GM18867 (cell line): Measurements from ENCODE around the gene ZNF296.

Experiments used
- ATAC-seq: cut with Tn5 transposase; IDR thresholded peaks from one replicate; pipeline ENCODE4 v1.9.1; 2021; ENCODE audit warnings: mild to moderate bottlenecking, moderate library complexity; ENCODE audit not compliant: unreplicated experiment

ZNF296 gene

DNA sequence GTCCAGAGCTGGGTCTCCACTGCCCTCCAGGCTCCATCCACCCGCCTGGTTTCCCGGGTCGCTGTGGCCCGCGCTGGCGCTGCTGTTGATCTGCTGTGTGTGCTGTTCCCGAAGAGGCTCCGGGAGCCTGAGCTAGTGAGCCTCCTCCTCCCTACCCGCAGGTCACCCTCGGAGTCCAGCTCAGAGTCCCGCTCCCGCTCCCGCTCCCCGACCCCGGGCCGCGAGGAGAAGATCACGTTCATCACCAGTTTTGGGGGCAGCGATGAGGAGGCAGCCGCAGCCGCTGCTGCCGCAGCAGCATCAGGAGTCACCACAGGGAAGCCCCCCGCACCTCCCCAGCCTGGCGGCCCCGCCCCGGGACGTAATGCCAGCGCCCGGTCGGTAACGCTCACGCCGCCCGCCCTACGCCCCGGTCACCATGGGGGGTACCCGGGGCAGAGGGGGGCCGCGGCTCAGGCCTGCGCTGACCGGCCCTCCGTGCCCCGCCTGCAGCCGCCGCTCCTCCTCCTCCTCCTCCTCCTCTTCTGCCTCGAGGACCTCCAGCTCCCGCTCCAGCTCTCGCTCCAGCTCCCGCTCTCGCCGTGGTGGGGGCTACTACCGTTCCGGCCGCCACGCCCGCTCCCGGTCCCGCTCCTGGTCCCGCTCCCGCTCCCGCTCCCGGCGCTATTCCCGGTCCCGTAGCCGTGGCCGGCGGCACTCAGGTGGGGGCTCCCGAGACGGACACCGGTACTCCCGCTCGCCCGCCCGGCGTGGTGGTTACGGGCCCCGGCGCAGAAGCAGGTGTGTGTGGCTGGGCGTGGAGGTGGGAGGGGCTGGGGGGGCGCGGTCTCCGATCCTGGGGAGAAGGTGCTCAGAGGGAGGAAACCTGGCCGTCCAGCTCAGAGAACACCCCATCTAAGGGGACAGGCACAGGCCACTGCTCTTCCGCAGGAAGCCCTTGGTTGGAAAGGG is 12.2 kb downstream of the ZNF296 start:
- ATAC-seq = no peak

DNA sequence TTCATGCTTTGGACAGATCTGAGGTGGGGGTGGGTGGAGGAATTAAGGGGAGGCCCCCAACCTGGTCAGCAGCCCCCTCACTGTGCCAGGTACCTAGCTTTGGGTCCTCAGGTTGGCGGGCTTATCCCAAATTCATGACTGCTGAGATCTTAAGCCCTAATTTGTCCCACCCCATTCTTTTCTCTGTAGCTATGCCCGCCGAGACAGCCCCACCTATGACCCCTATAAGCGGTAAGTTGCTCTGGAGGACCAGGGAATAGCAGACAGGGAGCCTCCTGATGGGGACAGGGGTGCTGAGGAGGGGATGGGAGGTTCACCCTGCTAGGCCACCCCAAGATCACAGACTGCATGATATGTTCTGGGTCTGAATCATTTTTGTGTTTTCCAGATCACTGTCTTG is 14.3 kb downstream of the ZNF296 start:
- ATAC-seq = no peak

DNA sequence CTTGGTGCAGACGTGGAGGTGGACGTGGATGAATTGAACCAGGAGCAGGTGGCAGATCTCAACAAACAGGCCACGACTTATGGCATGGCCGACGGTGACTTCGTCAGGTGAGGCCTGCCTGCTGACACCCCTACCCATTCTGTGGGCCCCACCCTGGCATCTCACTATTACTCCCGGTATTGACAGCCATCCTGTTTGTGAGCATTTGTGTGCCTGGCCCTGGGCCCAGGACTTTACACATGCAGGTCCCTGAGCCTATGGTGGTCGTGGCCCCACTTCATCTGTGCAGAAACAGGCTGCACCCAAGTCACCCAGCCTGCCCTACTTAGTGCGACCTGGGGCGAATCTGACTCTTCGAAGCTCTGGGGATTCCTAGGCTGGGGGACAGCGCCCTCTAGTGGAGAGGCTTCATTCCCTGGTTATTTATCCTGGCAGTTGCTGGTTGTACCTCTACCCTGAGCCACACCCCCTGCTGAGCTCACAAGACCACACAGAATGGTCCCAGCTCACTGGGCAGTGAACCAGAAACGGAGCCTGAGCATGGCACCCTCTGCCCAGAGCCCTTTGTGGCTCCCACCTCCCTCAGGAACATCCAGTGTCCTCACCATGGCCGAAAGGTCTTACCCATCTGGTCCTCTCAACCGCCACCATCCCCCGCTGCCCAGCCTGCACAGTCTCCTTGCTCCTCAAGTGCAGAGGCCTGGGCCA is 16.9 kb downstream of the ZNF296 start:
- peak; percentile 48 for ATAC-seq

DNA sequence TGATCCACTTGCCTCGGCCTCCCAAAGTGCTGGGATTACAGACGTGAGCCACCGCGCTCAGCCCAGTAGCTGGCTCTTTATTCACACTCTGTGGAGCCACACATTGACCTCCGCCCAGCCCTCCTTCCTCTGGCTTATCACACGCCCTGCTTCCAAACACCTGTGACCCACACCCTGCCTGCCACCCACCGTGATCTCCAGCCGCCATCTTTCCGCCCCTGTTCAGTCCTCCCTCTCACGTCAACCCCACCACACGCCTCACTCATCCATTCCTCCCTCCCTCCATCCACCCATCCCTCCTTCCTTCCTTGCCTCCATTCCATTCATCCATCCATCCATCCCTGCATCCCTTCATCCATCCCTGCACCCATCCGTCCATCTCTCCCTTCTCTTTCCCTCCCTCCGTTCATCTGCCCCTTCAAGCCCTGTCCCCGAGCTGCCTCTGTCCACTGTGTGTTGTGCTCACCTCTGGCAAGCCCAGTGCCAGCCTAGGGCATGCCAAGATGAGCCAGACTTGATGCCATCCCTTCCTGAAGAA is 17.6 kb downstream of the ZNF296 start:
- ATAC-seq = no peak

DNA sequence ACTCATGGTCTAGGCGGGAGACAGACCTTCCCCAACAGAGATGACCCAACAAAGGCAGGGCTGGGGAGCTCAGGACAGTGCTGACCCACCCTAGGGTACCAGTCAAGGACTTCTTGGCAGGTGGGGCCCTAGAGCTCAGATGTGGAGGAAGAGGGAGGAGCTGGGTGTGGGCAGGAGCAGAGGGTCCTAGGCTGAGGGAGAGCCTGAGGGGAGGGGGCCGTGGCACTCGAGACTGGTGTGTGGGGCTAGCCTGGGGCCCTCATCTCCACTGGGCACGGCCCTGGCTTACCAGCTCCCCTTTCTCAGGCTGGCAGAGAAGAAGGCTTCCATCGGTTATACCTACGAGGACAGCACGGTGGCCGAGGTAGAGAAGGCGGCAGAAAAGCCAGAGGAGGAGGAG is 18.8 kb downstream of the ZNF296 start:
- no peak for ATAC-seq

DNA sequence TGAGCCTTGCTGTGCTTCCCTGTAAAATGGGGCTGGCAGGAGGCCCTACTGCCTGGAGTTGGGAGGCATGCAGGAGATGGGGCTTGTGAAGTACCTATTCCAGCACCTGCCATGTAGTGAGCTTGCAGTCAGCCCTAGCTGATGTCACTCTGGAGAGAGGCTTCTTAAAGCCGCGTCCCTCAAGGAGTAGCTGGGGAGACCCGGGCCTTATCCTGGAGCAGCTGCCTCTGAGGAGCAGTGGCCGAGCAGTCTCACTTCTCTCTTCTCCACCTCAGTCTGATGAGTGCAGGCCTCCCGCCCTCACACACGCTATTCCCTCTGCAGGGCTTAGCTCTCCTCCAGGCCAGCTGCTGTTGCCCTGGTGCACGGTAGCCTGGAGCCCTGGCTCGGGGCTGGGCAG is 19.4 kb downstream of the ZNF296 start:
- ATAC-seq = no peak

DNA sequence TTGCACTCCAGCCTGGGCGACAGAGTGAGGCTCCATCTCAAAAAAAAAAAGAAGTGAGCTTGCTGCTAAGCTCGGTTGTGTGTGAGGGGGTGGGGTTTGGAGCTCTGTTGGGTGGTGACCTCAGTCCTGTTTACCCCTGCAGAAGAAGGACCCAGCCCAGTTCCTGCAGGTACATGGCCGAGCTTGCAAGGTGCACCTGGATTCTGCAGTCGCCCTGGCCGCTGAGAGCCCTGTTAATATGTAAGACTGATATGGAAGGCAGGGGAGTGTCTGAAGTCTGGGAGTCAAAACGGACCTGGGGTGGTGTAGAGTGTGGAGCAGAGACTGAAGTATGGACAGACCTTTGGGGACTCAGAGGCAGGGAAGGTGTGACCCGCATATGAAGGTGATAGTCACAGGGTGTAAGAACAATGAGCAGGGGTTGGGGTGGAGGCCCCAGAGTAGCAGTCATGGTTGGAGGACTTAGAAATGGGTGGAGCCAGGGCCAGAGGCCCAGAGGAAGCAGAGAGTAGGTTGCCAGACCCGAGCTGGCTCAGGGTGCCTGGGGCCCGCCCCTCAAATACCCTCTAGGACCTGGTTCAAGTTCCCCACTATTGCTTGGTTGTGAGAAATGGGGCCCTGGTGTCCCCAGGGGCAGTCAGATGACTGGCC is 24.2 kb downstream of the ZNF296 start:
- ATAC-seq = no peak

DNA sequence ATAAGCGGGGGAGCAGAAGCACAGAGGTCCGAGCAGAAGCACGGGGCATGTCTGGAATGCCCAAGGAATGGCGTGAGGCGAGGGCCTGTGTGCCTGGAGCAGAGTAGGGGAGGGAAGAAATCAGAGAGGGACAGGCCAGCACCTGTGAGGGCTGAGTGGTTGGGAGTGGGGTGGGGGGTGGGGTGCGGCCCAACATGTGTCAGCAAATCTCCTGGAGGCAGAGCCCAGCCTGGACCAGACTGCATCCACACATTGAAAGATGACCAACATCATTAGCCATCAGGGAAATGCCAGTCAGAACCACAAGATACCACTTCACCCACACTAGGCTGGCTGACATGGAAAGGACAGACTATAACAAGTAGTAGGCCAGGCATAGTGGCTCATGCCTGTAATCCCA is 26.2 kb downstream of the ZNF296 start:
- no peak for ATAC-seq

DNA sequence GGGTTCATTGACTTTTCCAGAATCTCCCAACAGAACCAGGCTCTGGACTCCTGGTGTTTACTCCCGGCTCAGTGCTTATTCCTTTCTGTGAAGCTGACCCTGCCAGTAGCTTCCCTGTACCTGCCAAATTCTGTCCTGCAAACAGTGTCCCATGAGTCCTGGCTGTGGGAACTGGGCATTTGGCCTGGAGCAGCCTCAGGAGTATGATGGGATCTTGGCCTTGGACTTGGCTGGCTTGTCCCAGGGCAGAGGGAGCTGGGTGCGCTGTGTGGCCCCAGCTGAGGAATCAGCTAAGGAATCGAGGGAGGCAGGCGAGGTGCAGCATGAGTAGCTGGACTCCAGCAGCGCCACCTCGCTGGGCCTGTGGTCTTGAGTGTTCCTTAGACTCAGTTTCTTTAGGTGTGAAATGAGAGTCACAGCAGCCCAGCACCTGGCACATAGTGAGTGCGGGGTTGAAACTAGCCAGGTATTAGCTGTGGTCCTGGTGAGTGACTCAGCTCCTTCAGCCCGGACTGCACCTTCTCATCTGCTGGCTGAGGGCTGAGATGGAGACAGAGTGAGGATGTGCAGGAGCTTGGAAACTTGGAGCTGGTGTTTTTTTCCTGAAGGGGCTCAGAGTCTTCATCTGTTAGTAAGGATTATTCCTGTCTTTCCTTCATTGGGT is 27.1 kb downstream of the ZNF296 start:
- no peak for ATAC-seq

DNA sequence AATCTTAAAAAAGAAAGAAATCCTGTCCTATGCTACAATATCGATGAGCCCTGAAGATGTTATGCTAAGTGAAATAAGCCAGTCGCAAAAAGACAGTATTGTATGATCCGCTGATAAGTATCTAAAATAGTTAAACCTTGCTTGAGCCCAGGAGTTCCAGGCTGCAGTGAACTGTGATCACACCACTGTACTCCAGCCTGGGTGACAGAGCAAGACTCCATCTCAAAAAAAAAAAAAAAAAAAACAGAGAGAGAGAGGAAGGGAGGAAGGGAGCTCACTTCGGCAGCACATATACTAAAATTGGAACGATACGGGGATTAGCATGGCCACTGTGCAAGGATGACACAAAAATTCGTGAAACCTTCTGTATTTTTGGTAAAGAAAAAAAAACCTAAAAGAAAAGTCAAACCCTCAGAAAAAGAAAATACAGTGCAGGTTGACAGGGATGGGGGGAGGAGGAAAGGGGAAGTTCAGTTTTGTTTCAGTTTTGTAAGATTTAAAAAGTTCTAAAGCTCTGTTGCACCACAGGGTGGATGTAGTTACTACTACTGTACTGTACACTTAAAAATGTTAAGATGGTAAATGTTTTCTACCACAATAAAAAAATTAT is 29.0 kb downstream of the ZNF296 start:
- ATAC-seq = no peak

DNA sequence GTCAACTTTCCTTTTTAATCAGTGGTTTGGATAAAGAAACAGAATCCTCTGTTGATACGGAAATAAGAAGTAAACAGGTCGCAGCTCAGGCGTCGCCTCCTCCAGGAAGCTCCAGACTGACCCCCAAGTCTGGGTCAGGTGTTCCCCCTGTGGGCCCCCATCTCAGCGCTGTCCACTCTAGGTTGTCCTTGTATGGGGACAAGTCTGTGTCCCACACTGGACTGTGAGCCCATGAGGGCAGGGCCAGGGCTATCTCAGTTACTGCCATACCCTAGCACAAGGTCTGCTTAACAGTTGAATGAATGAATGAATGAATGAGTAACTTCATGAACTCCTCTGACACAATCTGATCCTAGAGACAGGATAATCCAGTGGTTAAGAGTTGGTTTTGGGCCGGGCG is 29.9 kb downstream of the ZNF296 start:
- no peak for ATAC-seq

DNA sequence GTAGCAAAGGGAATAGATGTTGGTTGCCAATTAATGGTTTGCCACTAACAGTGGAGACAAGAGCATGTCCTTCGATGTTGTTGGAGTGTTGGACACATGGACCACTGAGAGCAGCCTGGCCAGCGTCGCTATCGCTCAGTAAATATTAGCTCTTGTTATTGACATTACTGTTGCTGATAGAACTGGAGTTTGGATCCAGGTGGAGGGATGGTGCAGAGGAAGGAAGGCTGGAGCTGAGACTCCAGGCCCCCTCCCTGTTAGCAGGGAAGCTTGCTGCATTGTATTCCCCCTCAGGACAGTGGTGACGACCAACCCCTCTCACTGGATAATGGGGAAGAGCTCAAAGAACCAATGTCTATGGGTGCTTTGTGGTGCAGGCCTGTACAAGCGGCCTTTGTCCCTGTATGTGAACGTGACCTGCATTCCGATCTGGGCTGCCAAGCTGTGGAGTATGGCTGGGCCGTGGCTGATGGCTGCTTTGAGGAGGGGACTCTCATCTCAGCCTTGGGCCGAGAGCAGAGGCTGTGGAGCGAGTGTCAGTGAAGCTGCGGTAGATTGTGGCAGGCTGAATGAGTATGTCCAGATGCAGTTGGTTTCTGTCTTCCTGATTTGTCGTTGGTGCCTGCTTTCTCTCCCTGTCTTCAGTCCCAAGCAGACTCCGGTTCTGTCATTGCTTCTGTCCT is 30.5 kb downstream of the ZNF296 start:
- no peak for ATAC-seq

DNA sequence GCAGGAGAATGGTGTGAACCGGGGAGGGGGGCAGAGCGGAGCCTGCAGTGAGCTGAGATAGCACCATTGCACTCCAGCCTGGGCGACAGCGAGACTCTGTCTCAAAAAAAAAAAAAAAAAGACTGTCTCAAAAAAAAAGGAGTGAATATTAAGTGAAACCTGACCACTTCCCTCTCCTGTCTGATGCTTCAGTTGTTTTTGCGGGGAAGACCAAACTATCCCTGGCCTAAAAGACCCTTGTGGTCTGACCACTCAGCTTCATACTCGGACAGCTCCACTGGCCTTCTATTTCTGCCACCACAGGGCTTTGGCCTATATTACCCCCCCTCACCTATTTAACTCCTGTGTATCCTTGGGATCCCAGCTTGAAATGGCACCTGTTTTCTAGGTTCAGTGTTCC is 35.2 kb downstream of the ZNF296 start:
- ATAC-seq = no peak

DNA sequence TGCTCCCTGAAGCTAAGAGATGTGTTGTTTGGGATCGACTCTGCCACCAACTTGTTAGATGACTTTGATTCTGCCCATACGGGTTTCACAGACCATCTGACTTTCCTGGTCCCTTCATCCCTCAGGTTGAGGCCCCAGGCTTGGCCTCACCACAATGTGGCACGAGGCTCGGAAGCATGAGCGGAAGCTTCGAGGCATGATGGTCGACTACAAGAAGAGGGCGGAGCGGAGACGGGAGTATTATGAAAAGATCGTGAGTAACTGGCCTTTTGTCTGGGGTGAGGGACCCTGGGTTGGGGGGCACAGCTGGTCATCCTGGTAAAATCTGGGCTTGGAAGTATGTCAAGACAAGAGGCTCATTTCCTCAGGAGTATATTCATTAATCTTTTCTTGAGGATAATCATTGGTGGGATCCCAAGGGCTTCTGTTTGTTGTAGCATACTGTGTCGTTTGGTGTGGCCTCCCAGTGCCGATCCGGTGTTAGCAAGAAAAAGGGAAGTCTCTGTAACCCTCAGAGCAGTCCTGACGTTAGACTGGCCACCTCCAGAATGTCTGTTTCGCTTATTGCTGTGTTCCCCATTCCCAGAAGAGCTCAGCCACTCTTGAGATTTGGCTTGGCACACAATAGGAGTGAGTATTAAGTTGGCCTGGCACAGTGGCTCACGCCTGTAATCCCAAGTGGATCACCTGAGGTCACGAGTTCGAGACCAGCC is 36.1 kb downstream of the ZNF296 start:
- no peak for ATAC-seq

DNA sequence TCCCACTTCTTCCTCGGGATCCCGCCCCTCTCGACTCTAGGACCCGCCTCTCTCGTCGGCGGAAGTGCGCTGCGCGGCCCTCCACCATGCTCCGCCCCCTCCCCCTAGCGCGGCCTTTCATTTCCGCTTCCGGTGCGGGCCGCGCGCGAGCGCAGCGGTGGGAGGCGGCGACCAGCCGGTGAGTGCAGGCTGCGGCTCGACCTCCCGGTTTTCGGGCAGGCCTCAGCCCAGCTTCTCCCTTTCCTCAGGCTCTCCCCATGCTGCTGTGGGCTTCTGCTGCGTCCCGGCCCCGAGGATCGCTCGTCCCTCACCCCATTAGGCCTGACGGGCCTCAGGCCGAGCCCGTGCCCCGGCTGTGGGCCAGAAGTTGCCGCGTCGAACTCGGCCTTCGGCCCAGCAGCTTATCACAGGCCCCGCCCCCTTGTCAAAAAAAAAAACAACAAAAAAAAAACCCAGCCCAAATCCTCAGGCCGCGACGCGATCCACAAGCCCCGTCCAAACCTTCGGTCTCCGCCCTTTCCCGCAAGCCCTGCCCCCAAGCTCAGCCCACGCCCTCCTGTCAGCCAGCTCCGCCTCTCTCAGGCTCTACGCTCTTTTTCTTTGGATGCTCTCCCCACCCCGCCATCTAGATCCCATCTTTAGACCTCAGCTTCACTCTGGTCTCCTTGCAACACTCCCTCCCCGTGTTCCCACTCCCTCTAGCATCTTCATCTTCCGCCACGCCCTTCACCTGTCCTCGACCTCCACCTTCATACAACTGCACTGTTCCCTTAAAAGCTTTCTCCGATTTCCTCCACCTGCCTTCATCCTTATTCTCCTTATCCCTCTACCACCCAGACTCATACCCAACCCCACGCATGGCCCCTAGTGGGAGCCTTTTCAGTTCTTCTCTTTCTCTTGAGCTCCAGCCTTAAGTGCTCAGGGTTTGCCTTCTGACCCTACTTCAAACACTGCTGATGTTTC is 37.1 kb downstream of the ZNF296 start, which contains the start of gene CLASRP:
CLASRP (plus strand) TSS at position 115 of the 963 bp plus-strand sequence. CDS start 1,168 bp downstream, outside the sequence.
- peak; percentile 80 for ATAC-seq

DNA sequence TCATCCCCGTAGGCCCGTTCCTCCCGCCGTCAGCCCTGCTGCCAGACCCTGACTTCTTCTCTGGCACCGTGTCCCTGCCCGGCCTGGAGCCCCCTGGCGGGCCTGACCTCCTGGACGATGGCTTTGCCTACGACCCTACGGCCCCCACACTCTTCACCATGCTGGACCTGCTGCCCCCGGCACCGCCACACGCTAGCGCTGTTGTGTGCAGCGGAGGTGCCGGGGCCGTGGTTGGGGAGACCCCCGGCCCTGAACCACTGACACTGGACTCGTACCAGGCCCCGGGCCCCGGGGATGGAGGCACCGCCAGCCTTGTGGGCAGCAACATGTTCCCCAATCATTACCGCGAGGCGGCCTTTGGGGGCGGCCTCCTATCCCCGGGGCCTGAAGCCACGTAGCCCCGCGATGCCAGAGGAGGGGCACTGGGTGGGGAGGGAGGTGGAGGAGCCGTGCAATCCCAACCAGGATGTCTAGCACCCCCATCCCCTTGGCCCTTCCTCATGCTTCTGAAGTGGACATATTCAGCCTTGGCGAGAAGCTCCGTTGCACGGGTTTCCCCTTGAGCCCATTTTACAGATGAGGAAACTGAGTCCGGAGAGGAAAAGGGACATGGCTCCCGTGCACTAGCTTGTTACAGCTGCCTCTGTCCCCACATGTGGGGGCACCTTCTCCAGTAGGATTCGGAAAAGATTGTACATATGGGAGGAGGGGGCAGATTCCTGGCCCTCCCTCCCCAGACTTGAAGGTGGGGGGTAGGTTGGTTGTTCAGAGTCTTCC is 38.7 kb downstream of the ZNF296 start:
- ATAC-seq = no peak

DNA sequence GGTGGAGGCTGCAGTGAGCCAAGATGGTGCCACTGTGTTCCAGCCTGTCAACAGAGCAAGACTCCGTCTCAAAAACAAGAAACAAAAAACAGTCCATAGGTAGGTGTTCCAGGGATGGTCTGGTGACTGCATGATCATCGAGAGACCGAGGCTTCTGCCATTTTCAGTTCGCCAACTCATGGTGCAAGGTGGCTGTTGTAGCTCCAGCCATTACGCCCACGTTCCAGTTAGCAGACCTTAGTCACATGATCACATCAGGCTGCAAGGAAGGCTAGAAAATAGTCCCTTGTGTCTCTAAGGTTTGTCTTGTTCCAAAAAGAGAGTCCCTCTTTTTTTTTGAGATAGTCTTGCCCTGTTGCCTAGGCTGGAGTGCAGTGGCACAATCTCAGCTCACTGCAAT is 40.5 kb downstream of the ZNF296 start:
- ATAC-seq = no peak
